ENCODE results near the gene PRCP. TPM values are rescaled to one million over a fixed set of nuclear protein-coding genes. Genes with fewer than 3 reads are reported as not detected.

Gene PRCP
- total RNA-seq, 6 experiments from 2014 or later = 51.2 to 63.3 (median 57.5) TPM

DNA sequence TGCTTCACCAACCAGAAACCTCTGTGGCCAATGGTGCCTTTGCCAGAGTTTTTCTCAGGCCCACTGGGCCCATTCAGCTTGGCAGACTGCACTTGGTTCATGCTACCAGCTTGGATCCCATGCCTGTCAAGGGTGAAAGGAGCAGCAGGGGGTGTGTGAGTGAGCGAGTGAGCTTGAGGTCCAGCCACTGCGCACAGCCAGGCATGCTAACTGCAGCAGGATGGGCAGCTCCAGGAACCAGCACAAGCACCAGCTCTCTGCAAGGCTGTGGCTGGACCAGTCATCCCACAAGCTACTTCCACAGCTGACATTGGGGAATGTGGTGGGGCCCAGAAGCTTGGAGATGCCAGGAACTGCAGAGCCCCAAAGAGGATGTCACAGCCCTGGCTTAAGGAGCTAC is 42.1 kb upstream of the PRCP start:
- Mint-ChIP-seq H3K27me3 (ENCODE audit: insufficient read depth) (peaks cover 6% of the 10 kb centered on the region; the same call in 1 of the 2 replicates), H3K36me3 (ENCODE audit: low read depth) (no peaks in the 10 kb centered on the region), H3K4me1 (ENCODE audit: low read depth) (no peaks in the 10 kb centered on the region), H3K9me3 (no peaks in the 10 kb centered on the region), H3K27ac (no peak overlapping the region), H3K4me3 (no peak overlapping the region)
- TF ChIP-seq, protein P1, sequence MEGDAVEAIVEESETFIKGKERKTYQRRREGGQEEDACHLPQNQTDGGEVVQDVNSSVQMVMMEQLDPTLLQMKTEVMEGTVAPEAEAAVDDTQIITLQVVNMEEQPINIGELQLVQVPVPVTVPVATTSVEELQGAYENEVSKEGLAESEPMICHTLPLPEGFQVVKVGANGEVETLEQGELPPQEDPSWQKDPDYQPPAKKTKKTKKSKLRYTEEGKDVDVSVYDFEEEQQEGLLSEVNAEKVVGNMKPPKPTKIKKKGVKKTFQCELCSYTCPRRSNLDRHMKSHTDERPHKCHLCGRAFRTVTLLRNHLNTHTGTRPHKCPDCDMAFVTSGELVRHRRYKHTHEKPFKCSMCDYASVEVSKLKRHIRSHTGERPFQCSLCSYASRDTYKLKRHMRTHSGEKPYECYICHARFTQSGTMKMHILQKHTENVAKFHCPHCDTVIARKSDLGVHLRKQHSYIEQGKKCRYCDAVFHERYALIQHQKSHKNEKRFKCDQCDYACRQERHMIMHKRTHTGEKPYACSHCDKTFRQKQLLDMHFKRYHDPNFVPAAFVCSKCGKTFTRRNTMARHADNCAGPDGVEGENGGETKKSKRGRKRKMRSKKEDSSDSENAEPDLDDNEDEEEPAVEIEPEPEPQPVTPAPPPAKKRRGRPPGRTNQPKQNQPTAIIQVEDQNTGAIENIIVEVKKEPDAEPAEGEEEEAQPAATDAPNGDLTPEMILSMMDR (IDR thresholded peaks at IDR 0.05) = no peak
- no peak for DNase-seq

DNA sequence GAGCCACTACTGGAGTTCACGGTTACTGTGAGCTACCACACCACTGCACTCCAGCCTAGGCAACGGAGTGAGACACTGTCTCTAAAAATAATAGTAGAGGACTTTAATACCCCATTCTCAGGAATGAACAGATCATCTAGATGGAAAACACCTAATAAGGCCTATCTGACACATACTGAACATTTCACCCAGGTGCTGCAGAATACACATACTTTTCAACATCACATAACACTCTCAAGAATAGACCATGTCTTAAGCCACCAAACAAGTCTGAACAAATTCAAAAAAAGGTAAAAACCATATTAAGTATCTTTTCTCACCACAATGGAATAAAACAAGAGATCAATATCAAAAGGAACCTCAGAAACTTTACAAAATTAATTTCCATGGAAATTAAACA is 39.2 kb upstream of the PRCP start:
- no peaks in the 10 kb centered on the region for H3K36me3 Mint-ChIP-seq (ENCODE audit: low read depth)
- no peak overlapping the region for H3K27ac Mint-ChIP-seq
- TF ChIP-seq, protein P1 (IDR thresholded peaks at IDR 0.05) = no peak
- peaks cover 6% of the 10 kb centered on the region; the same call in 1 of the 2 replicates for H3K27me3 Mint-ChIP-seq (ENCODE audit: insufficient read depth)
- no peaks in the 10 kb centered on the region for H3K9me3 Mint-ChIP-seq
- no peaks in the 10 kb centered on the region for H3K4me1 Mint-ChIP-seq (ENCODE audit: low read depth)
- no peak overlapping the region for H3K4me3 Mint-ChIP-seq
- no peak for DNase-seq

DNA sequence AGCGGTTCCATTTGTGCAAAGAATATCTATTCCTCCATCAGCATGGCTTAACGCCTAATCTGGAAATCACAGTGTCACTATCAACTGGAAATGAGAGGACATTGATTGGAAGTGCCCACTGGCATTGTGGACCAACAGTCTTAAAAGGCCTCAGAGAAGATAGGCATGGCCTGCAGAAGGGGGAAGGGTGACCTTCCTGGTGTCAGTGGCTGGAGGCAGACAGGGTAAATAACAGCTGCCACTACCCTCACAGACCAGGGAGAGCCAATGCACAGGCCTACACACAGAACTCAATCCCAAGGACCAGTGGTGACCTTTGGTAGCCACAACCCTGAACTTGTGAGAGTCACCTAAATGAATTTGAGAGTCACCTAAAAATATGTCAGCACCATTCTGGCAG is 37.3 kb upstream of the PRCP start:
- Mint-ChIP-seq H3K27me3 (ENCODE audit: insufficient read depth) (0 out of 2 replicates have a peak, but pooled peaks cover under 1% of the 10 kb centered on the region), H3K27ac (no peak overlapping the region), H3K4me1 (ENCODE audit: low read depth) (no peaks in the 10 kb centered on the region), H3K9me3 (no peaks in the 10 kb centered on the region), H3K4me3 (no peak overlapping the region), H3K36me3 (ENCODE audit: low read depth) (no peaks in the 10 kb centered on the region)
- TF ChIP-seq, protein P1 (IDR thresholded peaks at IDR 0.05) = no peak
- no peak for DNase-seq

DNA sequence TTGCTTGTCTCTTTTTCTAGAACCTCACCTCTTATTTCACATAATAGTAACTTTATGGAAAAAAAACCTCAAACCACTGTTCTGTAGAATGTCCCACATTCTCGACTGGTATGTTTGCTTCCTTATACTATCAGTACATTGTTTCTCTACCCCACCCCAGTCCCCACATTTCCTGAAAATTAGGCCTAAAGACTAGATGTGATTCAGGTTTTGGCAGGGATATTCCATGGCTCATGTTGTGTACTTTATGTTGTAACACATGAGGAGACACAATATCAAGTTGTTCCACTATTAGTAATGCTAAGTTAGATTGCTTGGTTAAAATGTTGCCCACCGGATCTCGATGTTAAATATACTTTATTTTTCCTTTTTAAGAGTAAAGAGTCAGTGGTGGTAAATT is 36.0 kb upstream of the PRCP start:
- no peak overlapping the region for H3K4me3 Mint-ChIP-seq
- no peaks in the 10 kb centered on the region for H3K4me1 Mint-ChIP-seq (ENCODE audit: low read depth)
- TF ChIP-seq, protein P1 (IDR thresholded peaks at IDR 0.05) = no peak
- no peaks in the 10 kb centered on the region for H3K9me3 Mint-ChIP-seq
- no peaks in the 10 kb centered on the region for H3K27me3 Mint-ChIP-seq (ENCODE audit: insufficient read depth)
- H3K36me3 Mint-ChIP-seq (ENCODE audit: low read depth) = no peaks in the 10 kb centered on the region
- H3K27ac Mint-ChIP-seq = no peak overlapping the region
- DNase-seq = no peak

DNA sequence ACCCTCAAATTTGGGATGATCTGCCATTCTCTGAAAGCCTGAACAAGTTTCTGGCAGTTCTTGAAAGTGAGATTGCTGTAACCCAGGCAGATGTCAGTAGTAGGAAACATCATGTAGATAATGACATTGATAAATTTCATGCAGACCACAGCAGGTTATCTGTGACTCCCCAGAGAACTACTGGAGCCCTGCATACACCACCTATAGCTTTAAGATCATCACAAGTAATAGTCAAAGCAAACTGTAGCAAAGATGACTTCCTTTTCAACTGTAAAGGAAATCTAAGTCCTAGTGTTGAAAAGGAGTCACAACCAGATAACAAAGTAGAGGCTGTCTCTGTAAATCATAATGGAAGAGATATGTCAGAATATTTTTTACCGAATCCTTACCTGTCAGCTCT is 32.3 kb upstream of the PRCP start:
- H3K36me3 Mint-ChIP-seq (ENCODE audit: low read depth) = no peaks in the 10 kb centered on the region
- no peak overlapping the region for H3K27ac Mint-ChIP-seq
- H3K27me3 Mint-ChIP-seq (ENCODE audit: insufficient read depth) = no peaks in the 10 kb centered on the region
- H3K4me1 Mint-ChIP-seq (ENCODE audit: low read depth) = no peaks in the 10 kb centered on the region
- DNase-seq = no peak
- H3K4me3 Mint-ChIP-seq = no peak overlapping the region
- TF ChIP-seq, protein P1 (IDR thresholded peaks at IDR 0.05) = no peak
- H3K9me3 Mint-ChIP-seq = no peaks in the 10 kb centered on the region

DNA sequence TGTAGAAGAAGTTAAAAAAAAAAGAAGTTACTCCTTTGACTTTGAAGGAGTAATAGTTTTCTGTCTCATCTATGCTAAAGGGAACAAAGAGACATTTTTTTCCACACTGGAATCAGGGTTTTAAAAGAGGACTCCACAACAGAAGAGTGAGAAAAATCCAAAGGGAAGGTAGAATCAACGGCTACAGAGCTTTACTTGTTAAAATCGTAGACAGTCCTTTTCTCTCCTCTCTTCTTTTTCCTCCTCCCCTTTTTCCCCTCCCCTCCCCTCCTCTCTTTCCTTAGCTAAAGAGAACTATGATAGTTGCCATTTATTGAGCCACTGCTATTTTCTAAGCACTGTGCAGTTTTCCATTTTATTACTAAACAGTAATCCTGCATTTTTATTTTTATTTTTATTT is 30.5 kb upstream of the PRCP start:
- Mint-ChIP-seq H3K4me3 (no peak overlapping the region), H3K27ac (no peak overlapping the region), H3K27me3 (ENCODE audit: insufficient read depth) (no peaks in the 10 kb centered on the region), H3K4me1 (ENCODE audit: low read depth) (no peaks in the 10 kb centered on the region), H3K36me3 (ENCODE audit: low read depth) (no peaks in the 10 kb centered on the region), H3K9me3 (no peaks in the 10 kb centered on the region)
- DNase-seq = no peak
- TF ChIP-seq, protein P1 (IDR thresholded peaks at IDR 0.05) = no peak

Data from HFFc6 (cell line).